ENCODE results near the gene LYAR.

DNA sequence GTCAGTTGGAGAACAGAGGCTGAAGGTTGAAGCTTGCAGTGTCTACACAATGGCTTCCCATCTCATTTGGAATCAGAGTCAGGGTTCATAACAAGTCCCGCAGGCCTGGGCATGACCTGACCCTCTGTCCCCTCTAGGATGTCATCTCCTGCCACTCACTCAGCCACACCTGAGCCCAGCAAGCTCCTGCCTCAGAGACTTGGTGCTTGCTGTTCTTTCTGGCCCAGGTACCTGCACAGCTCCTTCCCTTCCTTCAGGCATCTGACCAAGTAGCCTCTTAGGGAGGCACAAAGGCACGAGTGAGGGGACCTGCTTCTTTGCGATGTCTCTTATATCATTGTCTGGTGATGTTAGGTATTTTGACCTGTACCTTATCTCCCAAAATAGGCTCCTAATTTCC is 9.1 kb upstream of the LYAR start:
- TF ChIP-seq, protein P1, sequence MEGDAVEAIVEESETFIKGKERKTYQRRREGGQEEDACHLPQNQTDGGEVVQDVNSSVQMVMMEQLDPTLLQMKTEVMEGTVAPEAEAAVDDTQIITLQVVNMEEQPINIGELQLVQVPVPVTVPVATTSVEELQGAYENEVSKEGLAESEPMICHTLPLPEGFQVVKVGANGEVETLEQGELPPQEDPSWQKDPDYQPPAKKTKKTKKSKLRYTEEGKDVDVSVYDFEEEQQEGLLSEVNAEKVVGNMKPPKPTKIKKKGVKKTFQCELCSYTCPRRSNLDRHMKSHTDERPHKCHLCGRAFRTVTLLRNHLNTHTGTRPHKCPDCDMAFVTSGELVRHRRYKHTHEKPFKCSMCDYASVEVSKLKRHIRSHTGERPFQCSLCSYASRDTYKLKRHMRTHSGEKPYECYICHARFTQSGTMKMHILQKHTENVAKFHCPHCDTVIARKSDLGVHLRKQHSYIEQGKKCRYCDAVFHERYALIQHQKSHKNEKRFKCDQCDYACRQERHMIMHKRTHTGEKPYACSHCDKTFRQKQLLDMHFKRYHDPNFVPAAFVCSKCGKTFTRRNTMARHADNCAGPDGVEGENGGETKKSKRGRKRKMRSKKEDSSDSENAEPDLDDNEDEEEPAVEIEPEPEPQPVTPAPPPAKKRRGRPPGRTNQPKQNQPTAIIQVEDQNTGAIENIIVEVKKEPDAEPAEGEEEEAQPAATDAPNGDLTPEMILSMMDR (IDR thresholded peaks at IDR 0.05) = no peak
- no peak for TF ChIP-seq POLR2A (IDR thresholded peaks at IDR 0.05)

Data from transverse colon (tissue), 3 donors.